DMS53 treated with DMSO at 0.1 percent for 48 hours (cell line): ENCODE results near the gene COL8A2.

ENCODE experiments used
- DNase-seq: peaks from one replicate; lab custom pipeline; 2025; ENCODE audit not compliant: unreplicated experiment; lab: John Stamatoyannopoulos, UW

The COL8A2 gene

GRCh38 chr1:36115200-36115669 lies 9.8 kb downstream of the COL8A2 start:
- no peak for DNase-seq

DNA sequence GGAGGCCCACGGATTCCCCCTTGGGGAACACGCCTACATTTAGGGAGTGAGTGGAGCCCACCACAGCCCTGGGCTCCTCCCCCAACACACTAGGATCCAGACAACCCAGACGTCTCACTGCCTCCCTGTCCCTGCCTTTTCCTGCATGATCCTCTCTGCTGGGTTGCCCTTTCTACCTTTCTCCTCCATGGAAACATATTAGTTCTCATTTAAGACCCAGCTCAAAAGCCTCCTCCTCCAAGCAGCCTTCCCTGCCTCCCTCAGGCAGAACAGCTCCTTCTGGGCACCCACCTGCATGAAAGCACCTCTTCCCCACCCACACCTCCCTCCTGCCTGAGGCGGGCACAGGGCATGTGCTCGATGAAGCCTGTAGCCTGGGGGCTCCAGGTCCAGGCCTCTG lies 10.7 kb downstream of the COL8A2 start:
- no peak for DNase-seq

GRCh38 chr1:36112823-36113222 lies 12.2 kb downstream of the COL8A2 start:
- DNase-seq: no peak

- DNase-seq: no peak
Measured at GRCh38 chr1:36111151-36111550, 13.9 kb downstream of the COL8A2 start.

DNA sequence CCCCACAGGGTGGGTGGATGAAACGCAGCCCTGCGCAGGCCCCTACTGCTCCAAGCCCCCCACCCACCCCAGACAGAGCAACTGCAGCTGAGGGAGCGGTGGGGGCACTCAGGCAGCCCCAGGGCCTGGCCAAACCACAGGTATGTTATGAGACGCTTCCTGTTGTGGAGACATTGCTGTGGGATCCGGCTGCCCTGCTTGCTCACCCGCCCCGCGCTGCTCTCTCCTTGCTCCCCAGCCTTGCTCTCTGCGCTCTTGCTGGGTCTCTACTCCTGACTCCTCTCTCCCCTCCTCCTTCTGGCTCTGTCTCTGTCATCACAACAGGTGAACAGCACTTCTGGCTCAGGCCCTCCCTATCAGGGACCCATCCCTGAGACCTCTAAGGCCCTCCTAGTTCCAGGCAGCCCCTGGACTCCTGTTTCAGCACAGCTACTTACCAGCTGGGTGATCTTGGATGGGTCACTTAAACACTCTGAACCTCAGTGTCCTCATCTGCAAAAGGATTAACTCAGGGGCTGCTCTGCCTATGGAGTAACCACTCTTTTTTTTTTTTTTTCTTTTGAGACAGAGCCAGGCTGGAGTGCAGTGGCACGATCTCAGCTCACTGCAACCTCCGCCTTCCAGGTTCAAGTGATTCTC lies 15.9 kb downstream of the COL8A2 start:
- DNase-seq: no peak

GRCh38 chr1:36108314-36108713 lies 16.7 kb downstream of the COL8A2 start:
- peak; percentile 11 for DNase-seq

DNA sequence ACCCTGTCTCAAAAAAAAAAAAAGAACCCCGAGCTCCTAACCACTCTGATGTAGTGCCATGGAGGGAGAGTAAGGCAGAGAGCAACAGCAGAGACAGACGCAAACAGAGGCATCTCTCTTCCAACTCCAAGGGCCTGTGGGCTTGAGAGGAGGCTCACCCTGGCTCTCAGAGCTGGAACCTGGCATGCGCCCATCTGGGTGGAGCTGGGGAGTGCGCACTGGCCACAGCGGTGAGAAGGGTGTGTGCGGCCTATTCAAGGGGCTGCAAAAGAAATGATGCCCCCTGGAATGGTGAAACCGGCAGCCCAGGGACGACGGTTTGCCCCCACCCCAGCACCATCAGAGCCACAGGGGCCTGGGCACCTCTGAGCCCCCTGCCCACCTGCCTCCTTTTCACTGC lies 17.6 kb downstream of the COL8A2 start:
- no peak for DNase-seq

DNA sequence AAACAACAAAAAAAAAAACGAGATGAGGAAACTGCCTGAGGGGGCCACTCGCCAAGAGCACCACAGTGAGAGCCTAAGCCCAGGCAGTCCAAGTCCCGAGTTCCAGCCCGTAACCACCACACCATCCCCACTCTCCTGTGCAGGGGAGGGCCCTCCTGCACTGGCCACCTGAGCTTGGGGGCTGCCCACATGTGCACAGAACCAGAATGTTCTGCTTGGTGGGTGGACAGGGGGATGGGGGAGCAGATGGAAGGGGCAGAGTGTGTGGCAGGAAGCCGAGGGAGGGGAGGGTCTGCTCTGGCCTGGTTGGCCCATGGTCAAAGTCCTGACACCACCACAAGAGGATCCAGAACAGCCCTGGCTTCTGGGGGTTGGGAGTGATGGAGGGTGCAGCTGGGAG lies 18.8 kb downstream of the COL8A2 start:
- no peak for DNase-seq

DNA sequence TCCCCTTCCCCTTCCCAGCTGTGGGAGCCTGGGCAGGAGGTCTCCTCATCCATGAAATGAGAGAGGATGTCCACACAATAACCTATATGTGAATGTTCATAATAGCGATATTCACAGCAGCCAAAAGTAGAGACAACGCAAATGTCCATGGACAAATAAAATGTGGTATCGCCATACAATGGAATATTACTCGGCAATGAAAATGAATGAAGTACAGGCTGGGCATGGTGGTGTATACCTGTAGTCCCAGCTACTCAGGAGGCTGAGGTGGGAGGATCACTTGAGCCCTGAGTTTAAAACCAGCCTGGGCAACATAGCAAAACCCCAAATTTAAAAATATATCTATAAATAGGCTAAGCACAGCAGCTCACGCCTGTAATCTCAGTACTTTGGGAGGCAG lies 23.5 kb downstream of the COL8A2 start:
- no peak for DNase-seq

GRCh38 chr1:36100376-36100775 lies 24.6 kb downstream of the COL8A2 start:
- DNase-seq: no peak

DNA sequence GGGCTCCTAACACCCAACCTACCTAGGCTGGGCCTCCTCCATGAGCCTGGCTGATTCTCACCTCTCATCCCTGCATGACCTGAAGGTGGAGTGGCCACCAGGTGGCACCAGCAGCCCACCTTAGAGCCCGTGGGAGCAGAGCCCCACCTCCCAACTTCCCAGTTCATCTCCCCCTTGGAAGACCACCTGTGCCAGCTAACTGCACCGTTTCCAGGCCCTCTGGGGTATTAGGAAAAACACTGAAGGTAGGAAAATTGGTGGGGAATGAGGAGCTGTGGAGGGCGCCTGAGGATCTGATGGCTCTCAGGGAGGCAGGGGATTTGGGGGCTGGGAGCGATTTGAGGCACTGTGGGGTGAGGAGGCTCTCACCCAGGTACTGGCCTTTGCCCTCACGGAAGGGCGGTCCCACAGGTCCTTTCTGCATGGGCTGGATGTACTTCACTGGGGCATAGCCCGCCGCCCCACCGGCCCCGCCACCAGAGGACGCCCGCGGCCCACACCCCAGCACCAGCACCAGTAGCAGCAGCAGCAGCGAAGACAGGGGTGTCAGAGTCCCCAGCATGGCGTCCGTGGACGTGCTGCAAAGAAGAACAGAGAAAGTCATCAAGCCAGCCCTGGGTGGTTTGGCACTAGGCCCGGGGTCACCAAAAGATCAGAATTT lies 25.2 kb downstream of the COL8A2 start:
- DNase-seq: peak; percentile 37

DNA sequence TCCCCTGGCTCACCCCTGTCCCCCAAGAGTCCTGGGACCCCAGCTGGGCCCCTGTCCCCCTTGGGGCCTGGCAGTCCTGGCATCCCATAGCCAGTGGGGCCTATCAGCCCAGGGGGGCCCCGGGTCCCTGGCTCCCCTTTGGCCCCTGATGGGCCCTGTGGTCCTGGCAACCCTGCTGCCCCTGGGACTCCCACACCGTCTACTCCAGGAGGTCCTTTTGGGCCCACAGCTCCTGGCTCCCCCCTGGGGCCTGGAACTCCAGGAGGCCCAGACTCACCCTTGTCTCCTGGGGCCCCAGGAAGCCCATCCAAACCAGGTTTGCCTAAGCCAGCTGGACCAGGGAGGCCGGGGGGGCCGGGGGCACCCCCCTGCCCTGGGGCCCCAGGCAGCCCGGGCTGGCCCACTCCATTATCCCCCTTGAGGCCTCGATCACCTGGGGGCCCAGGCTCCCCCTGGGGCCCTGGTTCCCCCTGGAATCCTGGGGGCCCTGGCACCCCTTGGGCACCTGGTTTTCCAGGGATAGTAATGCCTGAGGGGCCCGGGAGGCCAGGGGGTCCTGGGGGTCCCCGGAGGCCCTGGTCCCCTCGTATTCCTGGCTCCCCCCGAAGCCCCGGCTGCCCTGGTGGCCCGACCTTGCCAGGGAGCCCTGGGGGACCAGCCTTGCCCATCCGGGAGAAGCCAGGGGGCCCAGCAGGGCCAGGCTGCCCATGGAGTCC lies 26.2 kb downstream of the COL8A2 start:
- no peak for DNase-seq

- DNase-seq: no peak
Measured at GRCh38 chr1:36097693-36098585, 27.1 kb downstream of the COL8A2 start.

DNA sequence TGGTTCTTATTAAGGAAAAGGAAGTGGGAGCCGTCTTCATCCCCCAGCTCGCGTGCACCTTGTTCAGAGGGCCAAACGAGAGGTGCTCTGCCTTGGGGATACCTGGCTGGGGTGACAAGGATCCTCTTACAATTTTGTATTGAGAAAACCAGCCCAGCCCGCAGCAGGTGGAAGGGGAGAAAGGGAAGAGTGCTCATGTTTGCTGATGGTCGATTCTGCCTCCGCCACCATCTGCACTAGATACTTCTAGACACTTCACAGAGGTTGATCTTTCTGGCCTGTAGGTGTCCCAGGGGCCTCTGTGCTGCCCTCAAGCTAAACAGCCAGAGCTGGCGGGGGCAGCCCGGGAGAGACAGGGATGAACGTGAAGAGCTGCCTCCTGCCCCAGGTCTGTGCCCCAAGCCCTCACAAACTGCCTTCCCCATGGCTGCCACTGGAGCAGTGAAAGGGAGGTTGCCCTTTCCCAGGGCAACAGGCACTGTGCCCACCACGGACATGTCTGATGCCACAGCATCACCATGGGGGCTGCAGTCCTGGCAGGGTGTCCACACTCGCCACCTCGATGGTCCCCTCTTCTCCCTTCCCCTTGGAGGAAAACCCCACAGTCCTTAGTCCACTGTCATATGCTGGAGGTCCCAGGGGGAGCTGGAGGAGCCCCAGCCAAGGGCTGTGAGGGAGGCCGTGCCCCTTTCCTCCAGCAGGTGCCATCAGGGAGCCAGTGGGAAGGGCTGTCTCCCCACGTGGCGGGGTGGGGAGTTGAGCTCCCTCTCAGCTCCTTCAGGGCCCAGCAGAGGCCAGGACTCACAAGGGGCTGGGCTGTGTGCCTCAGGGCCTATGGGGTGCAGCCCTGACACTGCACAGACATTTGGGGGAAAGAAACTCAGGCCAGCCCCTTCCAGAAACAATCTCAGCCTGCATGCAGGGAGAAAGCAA lies 28.3 kb downstream of the COL8A2 start:
- DNase-seq: no peak

GRCh38 chr1:36095760-36096405 lies 29.1 kb downstream of the COL8A2 start:
- DNase-seq: no peak

DNA sequence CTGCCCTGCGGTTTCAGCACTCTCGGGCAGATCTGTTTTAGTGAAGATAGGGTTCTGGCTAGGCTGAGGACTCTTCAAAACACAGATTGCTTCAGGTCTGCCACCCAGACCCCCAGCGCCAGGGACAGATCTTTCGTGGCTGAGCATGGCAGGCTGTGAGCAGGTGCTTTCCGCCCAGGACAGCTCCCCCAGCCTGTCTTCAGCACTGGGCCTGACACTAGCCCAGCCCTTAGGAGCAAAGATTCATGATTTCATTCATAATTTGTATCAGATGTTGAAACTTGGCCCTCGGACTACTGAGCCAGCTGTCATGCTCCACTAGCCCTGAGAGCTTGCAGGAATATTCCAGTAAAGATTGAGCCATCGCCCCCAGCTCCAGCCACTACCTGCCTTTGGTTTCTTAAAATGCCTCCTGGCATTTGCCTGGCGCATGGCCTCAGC lies 30.4 kb downstream of the COL8A2 start:
- no peak for DNase-seq

GRCh38 chr1:36093929-36094328 lies 31.1 kb downstream of the COL8A2 start:
- no peak for DNase-seq

- no peak for DNase-seq
Measured at GRCh38 chr1:36093226-36093625, 31.8 kb downstream of the COL8A2 start.

- DNase-seq: no peak
Measured at GRCh38 chr1:36092798-36093185, 32.2 kb downstream of the COL8A2 start.
